Measurements from ENCODE around the gene SLC48A1.

Gene SLC48A1

DNA sequence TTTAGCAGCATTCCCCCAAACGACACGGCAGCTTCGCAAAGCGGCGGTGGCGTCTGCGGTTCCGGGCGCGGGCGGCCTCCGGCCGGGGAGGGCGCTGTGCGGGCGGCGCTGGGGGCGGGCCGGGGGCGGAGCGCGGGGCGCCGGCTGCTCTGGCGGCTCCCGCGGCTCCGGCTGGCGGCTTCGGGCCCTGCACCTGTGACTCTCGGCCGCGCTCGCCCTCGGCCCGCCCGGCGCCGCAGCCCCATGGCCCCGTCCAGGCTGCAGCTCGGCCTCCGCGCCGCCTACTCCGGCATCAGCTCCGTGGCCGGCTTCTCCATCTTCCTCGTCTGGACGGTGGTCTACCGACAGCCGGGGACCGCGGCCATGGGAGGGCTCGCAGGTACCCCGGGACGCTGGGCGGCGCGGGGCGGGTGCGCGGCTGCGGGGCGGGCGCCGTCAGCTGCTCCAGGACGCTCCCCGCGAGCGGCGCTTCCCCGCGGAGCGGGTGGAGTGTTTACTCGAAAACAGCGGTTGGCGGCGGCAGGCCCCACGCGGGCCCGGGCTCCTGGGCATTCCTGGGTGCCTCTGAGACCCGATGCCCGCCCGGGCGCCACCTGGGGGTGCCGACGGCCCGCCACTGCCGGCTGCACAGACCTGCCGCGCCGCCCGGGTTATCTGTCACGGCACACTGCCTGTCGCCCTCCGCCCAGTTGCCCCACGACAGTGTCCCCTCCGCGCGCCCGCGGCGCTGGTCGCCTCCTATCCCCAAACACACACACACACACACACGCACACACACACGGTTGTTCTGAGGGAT, at the start of gene SLC48A1:
SLC48A1 (plus strand) TSS at position 177 of the 796 bp plus-strand sequence; CDS start at position 244, 67 bp downstream.
- DNase-seq (ENCODE audit: low read depth in 2 of 2): peak in 1 of 2 donors; percentile 58

DNA sequence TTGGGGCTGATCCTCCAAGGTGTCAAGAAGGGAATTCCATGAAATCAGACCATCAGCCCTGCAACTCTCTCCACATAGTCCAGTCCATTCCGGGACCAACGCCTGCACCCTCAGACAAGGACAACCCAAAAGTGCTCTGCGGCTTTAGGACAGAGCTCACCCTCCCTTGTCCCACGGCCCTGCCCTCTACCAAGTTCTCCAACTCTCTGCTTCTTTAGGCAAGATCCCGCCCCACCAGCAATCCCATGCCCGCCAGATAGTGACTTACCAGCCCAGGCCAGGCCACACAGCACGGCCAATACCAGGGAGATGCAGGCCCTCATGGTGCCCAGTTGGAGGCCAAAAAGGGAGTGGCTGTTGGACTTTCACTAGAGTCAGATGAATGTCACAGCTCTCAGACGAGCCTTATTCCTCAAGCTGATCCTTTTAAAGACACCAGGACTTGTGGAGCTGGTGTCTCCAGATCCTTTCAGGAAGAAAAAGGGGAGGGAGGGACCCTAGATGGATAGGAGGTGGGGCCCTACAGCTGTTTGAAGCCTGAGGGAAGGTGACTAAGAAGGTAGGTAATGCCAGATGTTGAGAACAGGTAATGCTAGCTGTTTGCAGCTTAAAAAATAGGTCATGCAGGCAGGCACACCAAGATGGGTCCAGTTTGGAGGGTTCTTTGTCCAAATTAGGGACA, 47.8 kb upstream of the SLC48A1 start, which contains the start of gene ENDOU:
ENDOU (minus strand) TSS at position 400 of the 682 bp plus-strand sequence; CDS start at position 323, 77 bp downstream.
- no peak for DNase-seq (ENCODE audit: low read depth in 2 of 2)

DNA sequence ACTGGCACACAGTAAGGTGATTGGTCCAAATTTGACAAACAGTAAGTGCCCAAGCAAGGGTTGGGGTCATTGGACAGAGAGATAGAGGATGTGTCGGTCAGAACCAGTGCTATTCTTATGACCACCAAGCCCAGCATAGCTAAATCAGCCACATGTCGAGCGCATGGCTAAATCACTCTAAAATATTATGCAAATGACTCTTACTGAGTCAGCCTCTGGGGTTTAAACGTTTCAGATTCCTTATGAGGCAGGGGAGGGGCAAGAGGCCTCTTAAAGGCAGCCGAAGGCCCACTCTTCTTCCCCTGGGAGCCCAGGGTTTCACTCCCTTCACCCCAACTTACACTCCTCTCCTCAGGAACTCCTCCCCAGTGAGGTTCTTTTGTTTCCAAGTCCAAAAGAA, 47.1 kb upstream of the SLC48A1 start:
- no peak for DNase-seq (ENCODE audit: low read depth in 2 of 2)

DNA sequence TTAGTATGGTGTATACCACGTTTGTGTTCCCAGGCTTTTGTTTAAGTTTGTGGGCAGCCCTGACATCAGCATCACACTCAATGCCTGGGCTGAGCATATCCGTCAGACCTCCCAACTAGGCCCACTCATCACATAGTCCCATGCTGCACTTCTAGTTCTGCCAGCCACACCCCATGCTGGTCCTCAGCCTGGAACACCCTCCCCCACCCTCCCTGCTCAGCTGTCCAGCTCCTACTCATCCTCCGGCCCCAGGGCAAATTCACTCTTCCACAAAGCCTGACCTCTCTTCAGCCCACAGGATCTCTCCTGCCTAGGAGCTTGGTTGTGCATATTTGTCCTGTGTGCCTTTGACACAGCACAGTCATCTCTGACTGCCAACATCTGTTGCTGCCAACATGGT, 43.8 kb upstream of the SLC48A1 start:
- no peak for DNase-seq (ENCODE audit: low read depth in 2 of 2)

DNA sequence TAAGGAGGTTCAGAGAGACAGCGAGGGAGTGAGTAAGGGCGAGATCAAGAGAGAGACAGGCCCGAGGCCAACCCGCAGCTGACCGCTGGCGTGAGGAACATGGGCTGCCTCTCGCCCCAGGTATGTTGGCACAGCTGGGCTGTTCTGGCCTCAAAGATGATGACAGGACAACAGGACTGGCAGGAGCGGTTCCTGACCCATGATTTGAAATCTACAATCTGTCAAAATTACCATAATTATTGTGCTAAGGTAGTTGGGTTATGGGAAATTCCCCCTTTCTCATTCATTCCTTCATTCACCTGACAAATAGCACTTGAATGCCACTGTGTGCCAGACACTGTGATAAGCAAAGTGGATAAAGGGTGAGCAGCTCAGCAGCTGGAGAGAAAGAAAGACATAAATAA, 42.7 kb upstream of the SLC48A1 start:
- no peak for DNase-seq (ENCODE audit: low read depth in 2 of 2)

DNA sequence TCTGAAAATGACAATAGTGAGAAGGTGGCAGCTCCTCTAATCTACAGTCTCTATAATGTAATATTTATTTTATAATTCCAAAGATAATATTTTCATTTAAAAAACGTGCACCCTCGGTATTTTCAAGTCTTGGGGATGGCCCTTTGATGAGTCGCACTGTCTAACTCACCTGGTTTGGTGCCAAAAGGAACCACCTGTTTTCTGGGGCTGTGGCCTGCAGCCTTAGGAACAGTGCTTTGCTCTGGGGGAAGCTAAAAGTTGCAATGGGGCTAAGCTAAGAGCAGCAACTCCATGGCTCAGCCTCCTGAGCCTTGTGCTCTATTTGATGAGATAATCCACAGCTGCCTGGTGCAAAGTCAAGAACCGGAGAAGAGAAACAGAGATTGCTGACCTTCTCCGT, 41.3 kb upstream of the SLC48A1 start:
- no peak for DNase-seq (ENCODE audit: low read depth in 2 of 2)

DNA sequence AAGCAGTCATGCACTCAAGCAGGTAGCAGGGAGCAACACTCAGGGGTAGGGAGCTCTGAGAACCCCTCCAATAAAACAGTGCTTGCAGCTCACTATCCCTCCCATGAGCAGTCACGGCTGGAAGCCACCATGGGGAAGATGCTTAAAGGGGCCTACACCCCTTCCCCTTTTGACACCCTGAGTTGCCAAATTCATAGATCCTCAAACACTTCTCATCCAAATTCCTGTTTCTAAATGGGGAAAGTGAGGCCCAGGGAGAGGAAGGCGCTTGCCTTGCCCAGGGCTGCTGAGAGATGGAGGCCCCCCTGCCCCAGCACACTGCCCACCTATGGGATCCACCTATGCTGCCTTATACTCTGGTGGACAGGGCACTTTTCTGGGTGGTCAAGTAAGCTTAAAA, 40.5 kb upstream of the SLC48A1 start:
- DNase-seq (ENCODE audit: low read depth in 2 of 2): no peak

DNA sequence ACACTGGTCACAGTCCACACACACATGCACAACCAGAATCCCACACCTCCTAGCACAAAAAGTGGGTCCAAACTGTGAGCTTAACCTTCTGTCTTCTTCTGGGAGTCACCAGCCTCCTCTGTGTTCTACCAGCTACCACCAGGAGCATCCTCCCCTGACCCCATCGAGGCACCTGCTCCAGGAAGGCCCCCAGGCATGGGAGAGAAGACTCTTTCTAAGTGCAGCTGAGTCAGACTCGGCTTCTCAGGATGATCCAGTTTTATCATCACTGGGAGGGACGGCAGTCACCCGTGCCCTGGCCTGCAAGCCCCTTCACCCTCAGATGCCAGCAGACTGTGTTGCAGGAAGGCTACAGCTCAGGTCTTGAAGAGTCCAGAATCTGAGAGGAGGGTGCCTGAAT, 39.9 kb upstream of the SLC48A1 start:
- no peak for DNase-seq (ENCODE audit: low read depth in 2 of 2)

DNA sequence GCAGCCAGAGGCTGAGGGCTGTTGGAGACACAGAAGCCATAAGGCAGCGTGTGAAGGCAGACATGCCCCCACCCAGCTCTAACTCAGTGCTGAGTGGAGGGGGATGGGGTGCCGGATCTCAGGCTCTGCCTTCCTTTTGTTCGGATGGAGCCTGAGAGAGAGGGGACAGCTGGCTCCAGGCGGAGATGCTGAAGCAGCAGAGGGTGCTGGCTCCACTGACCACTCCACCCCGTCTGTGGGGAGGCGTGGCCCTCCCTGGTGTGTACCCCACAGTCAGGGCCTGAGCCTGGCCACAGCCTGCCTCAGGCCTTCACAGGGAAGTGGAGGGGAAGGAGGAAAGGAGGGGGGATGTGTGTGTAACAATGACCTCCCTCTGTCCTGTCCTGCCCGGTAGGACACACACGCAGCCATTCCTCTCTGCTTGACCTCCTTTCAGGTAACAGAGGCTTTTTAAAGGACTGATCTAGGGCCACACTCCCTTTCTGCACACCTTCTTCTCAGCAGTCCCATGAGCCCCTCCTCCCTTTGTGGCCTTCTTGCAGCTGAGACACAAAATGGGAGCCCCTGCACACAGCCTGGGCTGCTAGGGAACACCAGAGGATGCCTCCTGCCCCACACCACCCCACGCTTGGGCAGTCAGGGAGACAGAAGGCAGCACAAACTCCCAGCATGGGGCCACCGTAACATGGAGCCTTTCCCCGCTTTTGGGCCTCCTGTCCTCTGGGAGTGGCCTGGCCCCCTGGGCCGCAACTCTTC, 38.1 kb upstream of the SLC48A1 start:
- DNase-seq (ENCODE audit: low read depth in 2 of 2): no peak

DNA sequence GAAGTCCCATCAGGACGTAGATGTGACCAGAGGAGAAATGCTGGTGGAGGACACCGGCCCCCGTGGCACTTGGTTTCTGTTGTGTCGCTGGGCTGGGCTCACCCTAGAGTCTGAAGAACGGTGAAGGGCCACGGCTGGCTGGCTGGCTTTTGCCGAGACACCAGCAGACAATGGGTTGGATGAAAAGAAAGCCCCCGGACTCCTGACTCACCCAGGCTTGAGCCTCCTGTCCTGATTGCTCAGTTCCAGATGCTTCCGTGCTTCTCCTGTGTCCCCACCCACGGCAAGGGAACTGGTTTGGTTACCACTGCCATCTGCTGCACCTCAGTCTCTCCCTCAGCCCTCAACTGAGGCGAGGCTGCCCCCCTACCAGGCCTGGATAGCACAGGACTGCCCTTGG, 37.4 kb upstream of the SLC48A1 start:
- DNase-seq (ENCODE audit: low read depth in 2 of 2): no peak

DNA sequence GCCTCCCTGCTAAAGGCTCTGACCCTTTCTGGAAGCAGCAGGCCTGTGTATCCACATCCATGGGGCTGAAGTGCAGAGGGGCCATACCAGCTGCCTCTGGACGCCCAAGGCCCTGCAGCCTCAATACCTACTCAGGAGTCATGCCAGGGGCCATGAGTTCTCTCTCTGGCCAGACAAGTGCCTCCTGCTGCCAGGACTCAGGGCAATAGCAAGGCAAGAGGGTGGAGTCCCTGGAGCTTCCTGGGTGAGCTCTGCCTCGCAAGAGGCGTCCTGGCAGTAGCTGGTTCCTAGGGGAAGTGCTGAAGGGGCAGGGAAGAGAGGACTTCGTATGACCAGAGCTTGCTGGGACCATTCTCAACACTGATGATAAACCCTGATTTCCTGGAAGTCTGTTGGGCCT, 36.8 kb upstream of the SLC48A1 start:
- no peak for DNase-seq (ENCODE audit: low read depth in 2 of 2)

DNA sequence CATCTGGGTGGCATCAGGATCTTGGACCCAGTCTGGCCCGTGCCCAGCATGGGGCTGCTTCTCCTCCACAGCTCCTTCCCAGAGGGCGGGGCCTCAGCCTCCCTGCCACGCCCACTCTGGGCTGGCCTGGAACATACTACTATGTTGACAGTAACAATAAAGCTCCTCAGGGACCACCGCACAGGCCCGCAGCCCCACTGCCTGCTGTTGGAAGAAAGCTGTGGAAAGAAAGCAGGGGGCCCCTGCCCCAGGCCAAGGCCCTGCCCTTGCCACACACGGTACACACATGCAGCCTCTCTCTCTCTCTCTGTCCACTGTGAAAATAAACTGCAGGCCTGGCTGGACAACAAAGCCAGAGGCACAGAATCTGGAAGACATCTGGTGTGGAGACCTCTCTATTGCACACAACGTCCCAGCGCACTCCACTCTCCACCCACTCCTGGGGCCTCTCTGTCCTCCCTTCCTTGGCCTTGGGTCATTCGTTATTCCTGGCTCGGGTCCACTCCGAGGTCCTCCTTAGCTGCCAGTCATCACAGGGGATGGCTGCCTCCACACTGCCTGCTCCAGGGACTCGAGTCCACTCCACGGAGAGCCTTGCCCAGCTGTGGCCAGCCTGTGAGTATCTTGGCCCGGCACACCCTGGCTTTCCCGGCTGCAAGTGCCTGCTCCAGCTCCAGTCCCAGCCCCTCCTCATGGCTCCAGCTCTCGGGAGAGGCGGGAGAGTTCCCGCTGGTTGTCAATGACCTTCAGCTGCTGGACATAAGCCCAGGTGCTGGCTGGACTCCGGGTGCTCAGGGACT, 36.0 kb upstream of the SLC48A1 start:
- no peak for DNase-seq (ENCODE audit: low read depth in 2 of 2)

DNA sequence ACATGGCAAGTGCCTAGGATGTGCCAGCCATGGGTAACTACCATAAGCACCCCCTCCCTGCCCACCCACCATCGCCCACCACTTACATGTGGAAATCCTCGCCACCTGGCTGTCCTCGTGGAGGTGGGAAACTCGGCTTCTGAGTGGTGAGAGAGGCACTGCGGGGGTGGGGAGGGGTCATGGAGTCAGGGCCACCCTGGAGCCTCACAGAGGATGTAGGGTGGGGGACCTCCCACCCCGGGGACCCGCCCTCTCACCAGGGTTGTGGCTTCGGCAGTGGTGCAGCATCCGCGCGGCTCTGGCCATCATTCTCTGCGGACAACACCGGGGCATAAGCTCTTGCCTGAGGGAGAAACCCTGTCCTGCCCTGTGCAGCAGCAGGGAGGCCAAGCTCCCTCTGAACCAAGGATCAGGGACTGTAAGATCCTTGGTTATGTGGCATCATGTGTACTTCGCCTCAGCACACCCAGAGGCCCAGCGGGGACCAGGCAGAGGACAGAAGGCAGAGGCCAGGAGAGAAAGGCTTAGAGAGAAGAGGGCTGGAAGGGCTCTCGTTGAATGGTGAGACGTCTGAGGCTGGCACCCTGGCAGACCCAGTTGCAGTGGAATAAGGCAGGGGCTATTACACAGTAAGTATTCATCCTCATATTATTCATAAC, 35.0 kb upstream of the SLC48A1 start:
- no peak for DNase-seq (ENCODE audit: low read depth in 2 of 2)

DNA sequence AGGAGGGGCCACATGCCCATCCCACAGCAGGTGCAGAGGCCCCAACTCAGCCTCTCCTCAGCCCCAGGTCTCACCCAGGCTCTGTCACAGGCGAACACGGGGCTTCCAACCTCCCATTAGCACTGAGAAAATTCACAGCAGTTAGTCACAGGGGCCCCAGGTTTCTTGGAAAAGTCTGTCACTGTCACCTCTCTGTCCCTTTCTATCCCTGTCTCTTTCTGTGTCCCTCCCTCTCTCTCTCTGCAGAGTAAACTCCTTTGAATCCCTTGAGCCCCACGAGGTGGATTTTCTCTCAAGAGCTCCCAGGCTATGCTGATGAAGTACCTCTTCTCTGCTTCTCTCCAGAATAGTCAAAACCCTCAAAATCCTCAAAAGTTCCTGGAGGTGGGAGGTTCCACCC, 33.7 kb upstream of the SLC48A1 start:
- no peak for DNase-seq (ENCODE audit: low read depth in 2 of 2)

DNA sequence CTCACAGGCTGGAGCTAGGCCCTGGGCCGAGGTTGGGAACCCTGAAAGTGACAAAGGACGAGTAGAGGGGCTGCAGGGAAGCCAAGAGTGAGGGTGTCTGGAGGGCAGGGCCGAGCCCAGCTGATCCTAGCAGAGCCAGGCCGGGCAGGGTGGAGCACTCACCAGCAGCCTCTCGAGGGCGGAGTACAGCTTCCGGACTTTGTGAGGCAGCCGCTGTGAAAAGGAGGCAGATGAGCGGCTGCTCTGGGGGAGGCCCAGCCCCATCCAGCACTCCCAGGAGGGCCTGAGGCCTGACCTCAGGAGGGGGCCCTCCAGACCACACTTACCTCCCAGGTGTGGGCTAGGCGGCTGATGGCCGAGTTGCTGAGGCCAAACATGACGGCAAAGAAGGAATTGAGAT, 33.1 kb upstream of the SLC48A1 start:
- DNase-seq (ENCODE audit: low read depth in 2 of 2): no peak

DNA sequence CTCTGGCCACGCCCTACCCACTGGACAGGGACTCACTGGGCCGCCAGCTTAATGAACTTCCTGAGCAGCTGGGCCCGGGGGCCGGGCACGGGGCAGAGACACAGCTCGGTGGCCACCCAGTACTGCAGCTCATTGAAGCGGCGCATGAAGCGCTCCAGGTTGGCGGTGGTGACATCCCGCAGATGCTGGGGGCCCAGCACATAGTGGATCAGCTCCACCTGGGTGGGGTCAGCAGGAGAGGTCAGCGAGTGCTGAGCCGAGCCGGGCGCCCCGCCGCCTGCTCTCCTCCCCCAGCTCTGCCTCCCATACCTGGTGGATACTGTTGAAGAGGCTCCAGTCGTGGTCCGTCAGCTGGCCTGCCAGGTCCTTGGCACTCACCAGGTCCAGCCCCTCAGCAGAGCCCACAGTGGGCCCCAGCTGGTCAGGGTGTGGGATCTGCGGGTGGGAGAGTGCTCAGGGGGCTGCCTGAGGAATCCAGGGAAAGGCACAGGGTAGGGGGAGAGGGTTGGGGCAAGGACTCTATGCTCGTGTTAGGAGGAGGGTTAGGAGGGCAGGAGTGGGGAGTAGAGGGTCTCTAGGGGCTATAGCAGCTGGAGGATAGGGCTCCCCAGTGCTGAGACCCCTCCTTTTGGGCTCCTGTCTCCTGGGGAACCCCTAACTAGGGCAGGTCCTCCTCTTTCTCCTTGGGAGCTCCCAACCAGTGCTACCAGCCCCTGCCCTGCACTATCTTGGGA, 32.3 kb upstream of the SLC48A1 start:
- no peak for DNase-seq (ENCODE audit: low read depth in 2 of 2)

DNA sequence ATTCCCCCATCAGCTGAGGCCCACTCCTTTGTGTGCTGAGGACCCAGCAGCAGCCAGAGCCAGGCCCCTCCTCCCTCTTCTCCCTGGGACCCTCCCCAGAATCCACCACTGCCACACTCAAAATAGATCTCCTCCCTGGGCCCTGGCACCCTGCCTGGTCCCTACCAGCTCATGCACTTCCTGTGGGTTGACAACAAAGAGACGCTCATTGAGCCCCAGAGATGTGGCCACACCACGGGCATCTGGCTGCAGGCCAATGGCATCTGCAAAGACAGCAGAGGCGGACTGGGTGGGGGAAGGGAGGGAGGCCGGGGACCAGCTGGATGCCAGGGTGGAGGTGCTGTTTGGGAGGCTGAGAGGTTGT, 31.7 kb upstream of the SLC48A1 start:
- DNase-seq (ENCODE audit: low read depth in 2 of 2): peak; percentile 33 to 43

DNA sequence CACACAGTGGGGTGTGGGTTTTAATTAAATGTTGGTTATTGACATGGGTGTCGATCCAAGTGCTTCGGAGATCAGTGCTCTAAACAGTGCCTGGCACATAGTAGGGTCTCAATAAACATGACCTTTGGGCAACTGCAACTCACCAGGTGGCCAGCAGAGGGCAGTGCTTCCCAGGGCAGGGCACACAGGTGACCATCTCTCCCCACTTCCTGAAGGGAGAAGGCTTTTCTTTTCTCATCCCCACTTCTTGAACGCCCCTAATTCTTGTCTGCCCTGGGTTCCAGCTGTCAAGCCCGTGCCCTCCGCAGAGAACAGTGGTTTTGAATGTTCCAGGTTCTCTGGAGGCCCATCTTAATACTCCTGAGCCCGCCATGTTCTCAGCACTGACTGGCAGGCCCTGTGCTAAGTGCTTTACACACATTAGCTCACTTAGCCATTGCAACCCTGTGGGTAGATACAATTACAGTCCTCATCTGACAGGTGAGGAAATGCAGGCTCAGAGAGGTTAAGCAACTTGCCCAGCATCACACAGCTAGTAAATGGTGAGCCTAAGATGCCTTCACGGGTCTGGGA, 30.7 kb upstream of the SLC48A1 start:
- DNase-seq (ENCODE audit: low read depth in 2 of 2): peak; percentile 40 to 72

DNA sequence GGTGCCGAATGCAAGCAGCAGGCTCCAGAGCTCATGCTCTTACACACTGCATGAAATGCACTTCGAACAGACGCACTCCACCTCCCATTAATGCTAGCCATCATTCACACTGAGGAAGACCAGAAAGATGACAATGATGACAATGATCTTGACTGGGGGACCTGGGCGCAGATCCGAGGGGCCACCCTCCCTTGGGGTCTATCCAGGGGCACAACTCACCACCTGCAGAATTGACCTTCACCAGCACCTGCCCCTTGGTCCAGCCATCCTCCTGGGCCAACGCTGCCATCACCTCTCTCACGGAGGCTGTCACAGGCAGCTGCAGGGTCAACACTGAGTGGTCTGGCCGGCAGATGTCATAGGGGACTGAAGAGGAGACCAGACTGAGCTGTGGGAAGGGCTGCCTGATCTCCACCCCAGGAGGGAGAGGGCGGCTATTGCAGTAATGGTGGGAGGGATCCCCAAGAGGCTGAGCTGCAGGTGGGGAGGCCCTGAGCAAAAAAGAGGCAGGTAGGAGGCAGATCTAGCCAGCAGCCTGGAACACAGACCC, 29.7 kb upstream of the SLC48A1 start:
- DNase-seq (ENCODE audit: low read depth in 2 of 2): no peak

All from stimulated activated CD4-positive, alpha-beta T cell treated with anti-CD3 and anti-CD28 coated beads, Interleukin-15, amount 100 ng/mL, for 48 hours (primary cell).